Peyer's patch (tissue), 4 donors: Measurements from ENCODE around the gene ZNF516. TPM values are rescaled to one million over a fixed set of nuclear protein-coding genes. Genes with fewer than 3 reads are reported as not detected.

Source experiments
- DNase-seq, 3 donors: peaks; one replicate each; pipeline ENCODE4 v3.0.0-alpha.2; 2017 to 2019
- H3K27ac ChIP-seq, 4 donors: fragments of 200-600 bp; sonication (generic); one replicate each; pipeline ENCODE4 v1.5.1; 2016 to 2019
- H3K27me3 ChIP-seq, 2 donors: fragments of 200-600 bp; sonication (generic); one replicate each; pipeline ENCODE4 v1.5.1; 2019
- H3K36me3 ChIP-seq, 3 donors: fragments of 200-600 bp; sonication (generic); one replicate each; pipeline ENCODE4 v1.5.1; 2016 to 2019
- H3K4me1 ChIP-seq, 4 donors: fragments of 200-600 bp; sonication (generic); one replicate each; pipeline ENCODE4 v1.5.1; 2016 to 2019
- H3K4me3 ChIP-seq, 4 donors: fragments of 200-600 bp; sonication (generic); 1 replicate in 3 of 4; 2 replicates in 1 of 4; pipeline ENCODE4 v1.5.1; 2016 to 2019; ENCODE audit warnings: mild to moderate bottlenecking in 1 of 4
- H3K9me3 ChIP-seq, 4 donors: fragments of 200-600 bp; sonication (generic); one replicate each; pipeline ENCODE4 v1.5.1; 2016 to 2019; ENCODE audit warnings: mild to moderate bottlenecking in 1 of 4
- POLR2A ChIP-seq, 2 donors: fragments of 450-650 bp; IDR thresholded peaks; one replicate each; pipeline ENCODE4 v1.5.1; 2017; ENCODE audit warnings: antibody characterized with exemption in 2 of 2, mild to moderate bottlenecking in 2 of 2, moderate library complexity in 2 of 2
- total RNA-seq, 4 donors: library from RNA; depleted of rRNA; stranded (reverse); fragments of >200 nt; gene quantifications; one replicate each; pipeline ENCODE4 v1.1.0, GENCODE V29; 2016
- TF ChIP-seq, protein P1 (sequence below), 6 experiments: fragments of 450-650 bp in 4 of 6; fragments of 200-600 bp in 2 of 6; sonication (generic) in 1 of 6; IDR thresholded peaks; one replicate each; pipeline ENCODE4 v1.5.1; 2017 to 2019; ENCODE audit warnings: antibody characterized with exemption in 6 of 6, mild to moderate bottlenecking in 3 of 6, moderate library complexity in 1 of 6

ZNF516 gene
- total RNA-seq, 4 donors from 2014 or later, result 19.8 to 39.6 (median 25.7) TPM

GRCh38 chr18:76455003-76455676 lies 39.9 kb downstream of the ZNF516 start:
- DNase-seq, result peak in 1 of 3 donors; percentile 31
- TF ChIP-seq, protein P1, sequence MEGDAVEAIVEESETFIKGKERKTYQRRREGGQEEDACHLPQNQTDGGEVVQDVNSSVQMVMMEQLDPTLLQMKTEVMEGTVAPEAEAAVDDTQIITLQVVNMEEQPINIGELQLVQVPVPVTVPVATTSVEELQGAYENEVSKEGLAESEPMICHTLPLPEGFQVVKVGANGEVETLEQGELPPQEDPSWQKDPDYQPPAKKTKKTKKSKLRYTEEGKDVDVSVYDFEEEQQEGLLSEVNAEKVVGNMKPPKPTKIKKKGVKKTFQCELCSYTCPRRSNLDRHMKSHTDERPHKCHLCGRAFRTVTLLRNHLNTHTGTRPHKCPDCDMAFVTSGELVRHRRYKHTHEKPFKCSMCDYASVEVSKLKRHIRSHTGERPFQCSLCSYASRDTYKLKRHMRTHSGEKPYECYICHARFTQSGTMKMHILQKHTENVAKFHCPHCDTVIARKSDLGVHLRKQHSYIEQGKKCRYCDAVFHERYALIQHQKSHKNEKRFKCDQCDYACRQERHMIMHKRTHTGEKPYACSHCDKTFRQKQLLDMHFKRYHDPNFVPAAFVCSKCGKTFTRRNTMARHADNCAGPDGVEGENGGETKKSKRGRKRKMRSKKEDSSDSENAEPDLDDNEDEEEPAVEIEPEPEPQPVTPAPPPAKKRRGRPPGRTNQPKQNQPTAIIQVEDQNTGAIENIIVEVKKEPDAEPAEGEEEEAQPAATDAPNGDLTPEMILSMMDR (IDR thresholded peaks at IDR 0.05), result no peak
- TF ChIP-seq POLR2A (IDR thresholded peaks at IDR 0.05), result no peak
- Histone ChIP-seq H3K4me3 (no peak overlapping the region), H3K27ac (peak overlapping the region in 1 of 4 donors; percentile 41), H3K27me3 (no peaks in the 10 kb centered on the region), H3K4me1 (peaks cover 0 to 39% (median 0%) of the 10 kb centered on the region in 4 donors), H3K36me3 (peaks cover 0 to 5% (median 0%) of the 10 kb centered on the region in 3 donors), H3K9me3 (no peaks in the 10 kb centered on the region)

DNA sequence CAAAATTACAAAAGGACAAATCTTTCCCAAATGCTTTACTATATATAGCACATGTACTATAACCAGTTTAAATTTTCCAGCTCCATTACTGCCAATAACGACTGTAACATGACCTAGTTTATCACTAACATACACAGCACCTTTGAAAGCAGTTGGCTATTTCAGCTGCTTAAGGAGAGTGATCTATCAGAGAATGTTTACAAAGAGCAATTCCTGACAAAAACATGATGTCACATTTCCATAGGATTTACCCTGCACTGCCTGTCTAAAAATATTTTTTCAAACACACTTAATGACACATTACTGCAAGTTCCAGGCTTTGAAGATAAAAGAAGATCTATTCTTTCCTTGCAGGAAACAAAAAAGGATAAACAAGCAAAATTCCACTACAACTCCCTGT lies 40.6 kb downstream of the ZNF516 start:
- DNase-seq, result no peak
- H3K36me3 ChIP-seq, result peaks cover 0 to 3% (median 0%) of the 10 kb centered on the region in 3 donors
- no peaks in the 10 kb centered on the region for H3K9me3 ChIP-seq
- H3K27me3 ChIP-seq, result no peaks in the 10 kb centered on the region
- H3K4me3 ChIP-seq, result no peak overlapping the region
- peak overlapping the region in 1 of 4 donors; percentile 41 for H3K27ac ChIP-seq
- H3K4me1 ChIP-seq, result peaks cover 0 to 39% (median 0%) of the 10 kb centered on the region in 4 donors
- no peak for TF ChIP-seq POLR2A (IDR thresholded peaks at IDR 0.05)

DNA sequence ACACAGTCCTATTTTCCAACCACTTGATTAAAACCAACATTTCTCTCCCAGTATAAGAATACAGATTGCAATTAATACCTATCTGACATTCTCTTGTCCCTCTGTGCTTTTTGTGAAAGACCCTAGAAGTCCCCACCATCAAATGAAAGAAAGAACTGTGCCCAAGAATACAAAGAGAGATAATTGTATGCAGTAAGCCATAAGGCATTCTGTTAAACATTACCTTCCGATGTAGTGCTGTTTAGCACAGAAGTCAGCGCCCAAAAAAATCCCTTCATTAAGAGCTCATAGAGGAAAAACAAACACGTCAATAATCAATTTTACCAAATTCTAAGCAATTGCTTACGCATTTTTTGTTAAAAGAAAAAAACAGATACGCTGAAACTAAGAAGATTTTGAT lies 41.1 kb downstream of the ZNF516 start:
- Histone ChIP-seq H3K4me3 (no peak overlapping the region), H3K27ac (peak overlapping the region in 1 of 4 donors; percentile 20), H3K9me3 (no peaks in the 10 kb centered on the region), H3K36me3 (peaks cover 0 to 3% (median 0%) of the 10 kb centered on the region in 3 donors), H3K4me1 (peaks cover 0 to 41% (median 0%) of the 10 kb centered on the region in 4 donors), H3K27me3 (no peaks in the 10 kb centered on the region)
- DNase-seq, result no peak
- TF ChIP-seq POLR2A (IDR thresholded peaks at IDR 0.05), result no peak
- TF ChIP-seq, protein P1 (IDR thresholded peaks at IDR 0.05), result no peak

DNA sequence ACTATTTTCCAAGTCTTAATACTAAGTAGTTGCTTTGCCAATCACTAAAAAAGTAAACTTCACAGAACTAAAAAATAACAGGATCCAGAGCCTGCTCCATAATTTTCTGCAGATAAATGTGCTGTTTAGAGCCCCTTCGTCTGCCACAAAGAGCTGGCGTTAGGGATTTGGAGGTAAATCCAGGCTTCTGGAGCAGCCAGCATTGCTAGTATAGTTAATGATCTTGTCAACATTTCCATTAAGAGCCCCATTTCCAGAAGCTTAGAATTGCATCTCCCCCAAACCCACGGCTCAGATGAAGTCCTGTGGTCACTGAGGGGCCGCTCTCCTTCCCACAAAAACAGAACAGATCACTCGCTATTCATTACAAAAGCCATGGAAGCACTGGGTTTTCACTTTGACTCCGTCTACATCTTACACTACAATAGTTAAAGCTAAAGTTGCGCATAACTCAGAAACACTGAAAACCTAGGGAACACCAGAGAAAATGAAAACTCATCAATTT lies 41.9 kb downstream of the ZNF516 start:
- H3K4me3 ChIP-seq, result no peak overlapping the region
- H3K27ac ChIP-seq, result peak overlapping the region in 1 of 4 donors; percentile 88
- no peak for DNase-seq
- H3K36me3 ChIP-seq, result no peaks in the 10 kb centered on the region
- H3K9me3 ChIP-seq, result no peaks in the 10 kb centered on the region
- no peak for TF ChIP-seq POLR2A (IDR thresholded peaks at IDR 0.05)
- TF ChIP-seq, protein P1 (IDR thresholded peaks at IDR 0.05), result no peak
- peaks cover 0 to 48% (median 0%) of the 10 kb centered on the region in 4 donors for H3K4me1 ChIP-seq
- H3K27me3 ChIP-seq, result no peaks in the 10 kb centered on the region

GRCh38 chr18:76452357-76452756 lies 42.7 kb downstream of the ZNF516 start:
- Histone ChIP-seq H3K4me1 (peaks cover 0 to 50% (median 0%) of the 10 kb centered on the region in 4 donors), H3K27me3 (no peaks in the 10 kb centered on the region), H3K36me3 (no peaks in the 10 kb centered on the region), H3K9me3 (no peaks in the 10 kb centered on the region), H3K27ac (peak overlapping the region in 1 of 4 donors; percentile 88), H3K4me3 (no peak overlapping the region)
- no peak for TF ChIP-seq POLR2A (IDR thresholded peaks at IDR 0.05)
- TF ChIP-seq, protein P1 (IDR thresholded peaks at IDR 0.05), result no peak
- no peak for DNase-seq
